H1 (cell line): ENCODE data around the gene CHST8. TPM values are rescaled to one million over a fixed set of nuclear protein-coding genes. Genes with fewer than 3 reads are reported as not detected.

Experiments used
- ATF3 ChIP-seq: IDR thresholded peaks from 2 replicates; pipeline ENCODE4 v1.6.1; 2011; ENCODE audit warnings: low read depth, mild to moderate bottlenecking, low read length; ENCODE audit not compliant: insufficient read depth
- BCL11A ChIP-seq, 2 experiments: IDR thresholded peaks; one replicate each; pipeline ENCODE4 v1.6.1; 2011; ENCODE audit warnings: low read depth in 2 of 2, low read length in 2 of 2, mild to moderate bottlenecking in 2 of 2
- BRCA1 ChIP-seq: IDR thresholded peaks from 2 replicates; pipeline ENCODE4 v1.6.1; 2012; ENCODE audit warnings: low read depth, low read length, improper control_type of control experiment
- CBX5 ChIP-seq: fragments of 300-800, 300-1000 bp; sonication (generic); IDR thresholded peaks from 2 replicates; pipeline ENCODE4 v1.7.1; 2016; ENCODE audit warnings: antibody characterized with exemption, low read length, low read depth
- CHD7 ChIP-seq: fragments of 300-600 bp; sonication (generic); IDR thresholded peaks from 2 replicates; pipeline ENCODE4 v1.7.1; 2012; ENCODE audit warnings: low read length, moderate library complexity, mild to moderate bottlenecking, inconsistent platforms; ENCODE audit not compliant: insufficient replicate concordance
- CREB1 ChIP-seq: IDR thresholded peaks from 2 replicates; pipeline ENCODE4 v1.6.1; 2012; ENCODE audit warnings: inconsistent platforms
- GABPA ChIP-seq: IDR thresholded peaks from 2 replicates; pipeline ENCODE4 v1.6.1; 2011; ENCODE audit warnings: mild to moderate bottlenecking, low read length, moderate library complexity, borderline replicate concordance; ENCODE audit not compliant: insufficient read depth
- GTF2F1 ChIP-seq: IDR thresholded peaks from 2 replicates; pipeline ENCODE4 v1.6.1; 2012; ENCODE audit warnings: low read depth, low read length, improper control_type of control experiment, borderline replicate concordance
- POLR2A ChIP-seq, 2 experiments: IDR thresholded peaks; 1 replicate in 1 of 2; 2 replicates in 1 of 2; pipeline ENCODE4 v1.6.1; 2011; ENCODE audit warnings: low read depth in 2 of 2, low read length in 2 of 2, mild to moderate bottlenecking in 2 of 2; ENCODE audit errors: control extremely low read depth in 1 of 2
- RNF2 ChIP-seq: fragments of 200-900, 300-1000 bp; sonication (generic); IDR thresholded peaks from 2 replicates; pipeline ENCODE4 v1.7.1; 2016; ENCODE audit warnings: borderline replicate concordance, low read depth, mild to moderate bottlenecking, antibody characterized with exemption, low read length; ENCODE audit not compliant: poor library complexity, severe bottlenecking; ENCODE audit errors: missing control alignments
- SUZ12 ChIP-seq: fragments of 200-600 bp; sonication (generic); IDR thresholded peaks from 2 replicates; pipeline ENCODE4 v1.6.1; 2012; ENCODE audit warnings: mild to moderate bottlenecking, inconsistent platforms, low read length, moderate library complexity, mixed read lengths
- TBP ChIP-seq: IDR thresholded peaks from 2 replicates; pipeline ENCODE4 v1.6.1; 2011; ENCODE audit warnings: low read depth, low read length, improper control_type of control experiment
- polyA plus RNA-seq, 7 experiments: library from polyadenylated mRNA; depleted of rRNA in 3 of 7; stranded (reverse) in 5 of 7; unstranded in 2 of 7; fragments of >200 nt in 5 of 7; fragments of 200-250 nt in 2 of 7; gene quantifications; 1 replicate in 5 of 7; 2 replicates in 1 of 7; 4 replicates in 1 of 7; pipeline versions ENCODE4 v1.2.1 to v1.2.3, GENCODE V29; 2011 to 2013; ENCODE audit warnings: missing spikeins in 2 of 7, mixed read lengths in 2 of 7
- total RNA-seq: library from RNA; stranded (reverse); fragmentation: NEBNext Ultra II Directional; extraction: Animal tissue kit (Norgen Biotek cat#: 25700); gene quantifications from 2 replicates; pipeline ENCODE4 v1.2.1, GENCODE V29; 2021

CHST8 gene
- total and polyA plus RNA-seq, 2 of the 8 experiments (the other 6 are each of a cell fraction or from before 2014, with no cell fraction given), result 10.8 to 28.2 TPM

- no peak for TF ChIP-seq CHD7
- no peak for TF ChIP-seq RNF2
- no peak for TF ChIP-seq ATF3
- no peak for TF ChIP-seq TBP
- no peak for TF ChIP-seq BCL11A (IDR thresholded peaks at IDR 0.05; ENCODE audit: low read depth in 2 of 2, low read length in 2 of 2)
- no peak for TF ChIP-seq POLR2A (IDR thresholded peaks at IDR 0.05; ENCODE audit: control extremely low read depth in 1 of 2, low read depth in 2 of 2, low read length in 2 of 2)
- no peak for TF ChIP-seq BRCA1
- no peak for TF ChIP-seq GABPA
- TF ChIP-seq GTF2F1, result no peak
- no peak for TF ChIP-seq CBX5
- no peak for TF ChIP-seq SUZ12
- no peak for TF ChIP-seq CREB1
Measured at GRCh38 chr19:33640773-33641172, 19.0 kb downstream of the CHST8 start (continued).
